Upper lobe of left lung (tissue), 4 donors: ENCODE measurements around the gene SCO2.

Source experiments
- EP300 ChIP-seq, 4 donors: sonication (generic); formaldehyde crosslinking; IDR thresholded peaks; one replicate each; pipeline ENCODE4 v1.5.1; 2017; ENCODE audit warnings: antibody characterized with exemption in 4 of 4, control low read depth in 2 of 4
- POLR2A ChIP-seq, 4 donors: fragments of 450-650 bp; IDR thresholded peaks; one replicate each; pipeline ENCODE4 v1.5.1; 2016 to 2017; ENCODE audit warnings: antibody characterized with exemption in 4 of 4, mild to moderate bottlenecking in 2 of 4
- TF ChIP-seq, protein P1 (sequence below), 6 experiments: fragments of 450-650 bp in 4 of 6; fragments of 200-600 bp in 2 of 6; sonication (generic) in 2 of 6; IDR thresholded peaks; one replicate each; pipeline ENCODE4 v1.5.1; 2016 to 2019; ENCODE audit warnings: antibody characterized with exemption in 6 of 6

DNA sequence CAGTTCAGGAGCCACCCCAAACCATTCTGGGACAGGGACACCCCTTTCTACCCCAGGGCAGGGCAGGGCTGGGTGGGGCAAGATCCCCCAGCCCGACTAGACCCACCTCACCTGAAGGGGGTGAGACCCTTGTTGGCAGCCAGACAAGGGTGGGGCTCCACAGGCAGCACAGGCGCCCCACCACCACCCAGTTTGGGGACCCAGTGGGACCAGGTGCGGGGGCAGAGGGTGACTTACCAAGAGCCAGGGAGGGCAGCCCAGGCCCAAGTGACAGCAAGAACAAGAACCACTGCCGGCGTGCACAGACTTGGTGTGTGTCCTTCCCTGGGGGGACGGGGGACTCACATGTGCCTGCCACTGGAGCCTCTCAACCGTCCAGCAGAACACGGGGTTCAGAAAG is 41.8 kb downstream of the SCO2 start:
- TF ChIP-seq EP300 (IDR thresholded peaks at IDR 0.05) (no peak), POLR2A (IDR thresholded peaks at IDR 0.05) (no peak)
- TF ChIP-seq, protein P1, sequence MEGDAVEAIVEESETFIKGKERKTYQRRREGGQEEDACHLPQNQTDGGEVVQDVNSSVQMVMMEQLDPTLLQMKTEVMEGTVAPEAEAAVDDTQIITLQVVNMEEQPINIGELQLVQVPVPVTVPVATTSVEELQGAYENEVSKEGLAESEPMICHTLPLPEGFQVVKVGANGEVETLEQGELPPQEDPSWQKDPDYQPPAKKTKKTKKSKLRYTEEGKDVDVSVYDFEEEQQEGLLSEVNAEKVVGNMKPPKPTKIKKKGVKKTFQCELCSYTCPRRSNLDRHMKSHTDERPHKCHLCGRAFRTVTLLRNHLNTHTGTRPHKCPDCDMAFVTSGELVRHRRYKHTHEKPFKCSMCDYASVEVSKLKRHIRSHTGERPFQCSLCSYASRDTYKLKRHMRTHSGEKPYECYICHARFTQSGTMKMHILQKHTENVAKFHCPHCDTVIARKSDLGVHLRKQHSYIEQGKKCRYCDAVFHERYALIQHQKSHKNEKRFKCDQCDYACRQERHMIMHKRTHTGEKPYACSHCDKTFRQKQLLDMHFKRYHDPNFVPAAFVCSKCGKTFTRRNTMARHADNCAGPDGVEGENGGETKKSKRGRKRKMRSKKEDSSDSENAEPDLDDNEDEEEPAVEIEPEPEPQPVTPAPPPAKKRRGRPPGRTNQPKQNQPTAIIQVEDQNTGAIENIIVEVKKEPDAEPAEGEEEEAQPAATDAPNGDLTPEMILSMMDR (IDR thresholded peaks at IDR 0.05), result no peak
